HS-5 (cell line): ENCODE measurements around the gene ADGRD1.

Experiments used
- DNase-seq: peaks from one replicate; pipeline ENCODE4 v3.0.0-alpha.2; 2012; ENCODE audit warnings: low read depth

ADGRD1 gene

GRCh38 chr12:131102991-131103668 is 149.4 kb downstream of the ADGRD1 start:
- DNase-seq: no peak

GRCh38 chr12:131103669-131104462 is 150.2 kb downstream of the ADGRD1 start:
- no peak for DNase-seq

DNA sequence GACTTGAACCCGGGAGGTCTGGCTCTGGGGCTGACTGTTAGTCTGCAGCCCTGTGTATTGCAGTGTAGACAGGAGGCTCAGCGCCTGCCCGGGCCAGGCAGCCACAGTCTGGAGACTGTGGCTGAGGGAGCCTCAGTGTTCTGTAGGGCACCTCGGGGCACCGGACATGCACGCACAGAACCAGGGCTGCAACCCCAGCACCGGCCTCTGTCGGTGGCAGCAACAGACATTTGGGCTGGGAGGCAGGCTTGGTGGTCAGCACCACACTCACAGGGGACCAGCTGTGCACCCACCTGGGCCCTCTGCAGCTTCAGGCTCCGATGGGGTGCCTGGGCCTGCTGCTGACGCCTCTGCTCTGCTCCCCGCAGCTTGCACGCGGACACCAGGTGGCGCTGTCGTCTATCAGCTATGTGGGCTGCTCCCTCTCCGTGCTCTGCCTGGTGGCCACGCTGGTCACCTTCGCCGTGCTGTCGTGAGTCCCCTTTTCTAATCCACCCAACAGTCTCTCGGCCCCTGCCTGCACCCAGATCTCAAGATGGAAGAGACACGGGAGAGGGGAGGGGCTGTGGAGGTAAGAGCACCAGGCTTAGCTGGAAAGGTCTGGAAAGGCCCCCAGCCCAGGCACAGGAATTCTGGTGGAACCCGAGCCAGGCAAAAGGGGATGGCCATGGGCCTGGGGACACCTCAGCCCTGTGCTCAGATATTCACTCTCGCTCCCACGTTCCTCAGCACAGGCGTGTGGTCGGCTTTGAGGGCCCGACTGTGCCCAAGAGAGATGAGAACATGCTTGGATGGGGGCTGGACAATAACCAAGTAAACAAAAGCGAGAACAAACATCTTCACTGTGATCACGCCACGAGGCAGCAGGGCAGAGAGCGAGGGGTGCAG is 151.0 kb downstream of the ADGRD1 start:
- DNase-seq: no peak

DNA sequence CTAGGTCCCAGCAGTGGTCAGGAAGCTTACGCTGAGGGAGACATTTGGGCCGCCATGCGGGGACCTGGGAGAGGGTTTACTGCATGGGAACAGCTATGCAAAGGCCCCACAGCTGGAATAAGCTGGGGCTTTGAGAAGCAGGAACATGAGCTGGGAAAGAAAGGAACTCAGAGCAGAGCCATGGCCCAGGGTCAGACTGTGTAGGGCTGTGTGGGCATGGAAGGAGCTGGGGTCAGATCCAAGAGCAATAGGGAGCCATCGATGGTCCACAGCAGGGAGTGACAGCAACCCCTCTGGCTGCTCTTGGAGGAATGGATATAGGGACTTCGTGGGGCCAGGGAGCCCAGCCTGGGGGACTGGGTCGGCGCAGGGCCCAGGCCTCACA is 151.6 kb downstream of the ADGRD1 start:
- DNase-seq: no peak

- no peak for DNase-seq
These were observed 152.1 kb downstream of the ADGRD1 start for GRCh38 chr12:131105736-131106348.

DNA sequence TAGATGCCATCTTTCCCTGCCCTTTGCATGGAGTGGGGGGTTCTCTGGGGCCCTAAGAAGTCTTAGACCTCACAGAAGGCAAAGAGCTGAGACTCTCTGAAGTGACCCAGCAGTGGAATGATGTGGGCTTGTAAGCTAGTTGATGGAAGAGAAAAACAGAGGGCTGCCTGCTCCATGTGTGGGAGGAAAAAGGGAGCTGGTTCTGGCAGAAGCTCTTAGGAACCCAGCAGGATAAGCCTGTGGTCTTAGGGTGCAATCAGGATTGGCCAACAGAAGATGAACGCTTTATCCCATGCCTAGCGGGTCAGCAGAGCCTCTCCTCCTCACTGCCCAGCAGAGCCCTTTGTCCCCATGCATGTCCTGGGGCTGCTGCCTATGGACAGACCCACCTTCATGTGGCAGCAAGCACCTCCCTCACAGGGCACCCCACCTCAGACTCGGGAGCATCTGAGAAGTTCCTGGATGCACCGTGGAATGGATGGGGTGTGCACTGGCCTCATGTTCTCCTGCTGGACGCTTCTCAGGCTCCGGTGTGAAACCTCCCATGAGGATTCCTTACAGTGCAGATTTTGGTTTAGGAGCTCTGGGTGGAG is 152.7 kb downstream of the ADGRD1 start:
- no peak for DNase-seq

GRCh38 chr12:131108177-131108955 is 154.7 kb downstream of the ADGRD1 start:
- no peak for DNase-seq

GRCh38 chr12:131111446-131111845 is 157.7 kb downstream of the ADGRD1 start:
- no peak for DNase-seq

- DNase-seq: no peak
These were observed 158.3 kb downstream of the ADGRD1 start for GRCh38 chr12:131112021-131112420.

- no peak for DNase-seq
These were observed 159.1 kb downstream of the ADGRD1 start for GRCh38 chr12:131112700-131113290.

- no peak for DNase-seq
These were observed 160.0 kb downstream of the ADGRD1 start for GRCh38 chr12:131113568-131114270.

GRCh38 chr12:131114271-131114670 is 160.6 kb downstream of the ADGRD1 start:
- DNase-seq: no peak

- DNase-seq: no peak
These were observed 161.4 kb downstream of the ADGRD1 start for GRCh38 chr12:131114942-131115584.

DNA sequence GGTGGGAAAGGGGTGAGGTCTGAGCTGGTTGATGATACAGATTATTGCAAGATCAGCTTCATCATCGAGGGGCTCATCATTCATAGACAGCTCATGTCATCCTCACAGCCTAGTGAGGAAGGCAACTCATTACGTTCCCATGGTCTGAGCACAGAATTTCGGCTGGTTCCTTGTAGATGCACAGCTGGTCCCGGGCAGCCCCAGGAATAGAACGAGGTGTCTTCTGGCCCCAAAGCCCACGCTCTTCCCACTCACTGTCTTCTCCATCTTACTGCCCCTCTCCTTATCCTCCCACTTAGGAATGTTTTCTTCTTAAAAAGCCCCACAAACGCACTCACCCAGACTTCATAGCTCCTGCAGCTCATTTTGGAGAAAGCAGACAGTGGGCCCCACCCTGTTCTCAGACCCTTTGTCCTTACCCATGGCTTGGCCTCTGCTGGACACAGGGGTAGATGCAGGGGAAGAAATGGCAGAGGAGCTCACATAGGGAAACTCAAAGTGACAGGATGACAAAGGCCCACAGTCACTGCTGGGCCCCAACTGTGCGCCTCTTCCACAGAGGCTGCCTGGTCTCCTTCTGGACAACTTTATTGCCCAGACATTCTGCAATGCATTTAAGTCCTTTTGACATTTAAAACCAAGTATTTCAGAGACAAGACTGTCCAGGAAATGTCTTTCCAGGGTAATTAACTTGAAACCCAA is 162.2 kb downstream of the ADGRD1 start:
- no peak for DNase-seq

DNA sequence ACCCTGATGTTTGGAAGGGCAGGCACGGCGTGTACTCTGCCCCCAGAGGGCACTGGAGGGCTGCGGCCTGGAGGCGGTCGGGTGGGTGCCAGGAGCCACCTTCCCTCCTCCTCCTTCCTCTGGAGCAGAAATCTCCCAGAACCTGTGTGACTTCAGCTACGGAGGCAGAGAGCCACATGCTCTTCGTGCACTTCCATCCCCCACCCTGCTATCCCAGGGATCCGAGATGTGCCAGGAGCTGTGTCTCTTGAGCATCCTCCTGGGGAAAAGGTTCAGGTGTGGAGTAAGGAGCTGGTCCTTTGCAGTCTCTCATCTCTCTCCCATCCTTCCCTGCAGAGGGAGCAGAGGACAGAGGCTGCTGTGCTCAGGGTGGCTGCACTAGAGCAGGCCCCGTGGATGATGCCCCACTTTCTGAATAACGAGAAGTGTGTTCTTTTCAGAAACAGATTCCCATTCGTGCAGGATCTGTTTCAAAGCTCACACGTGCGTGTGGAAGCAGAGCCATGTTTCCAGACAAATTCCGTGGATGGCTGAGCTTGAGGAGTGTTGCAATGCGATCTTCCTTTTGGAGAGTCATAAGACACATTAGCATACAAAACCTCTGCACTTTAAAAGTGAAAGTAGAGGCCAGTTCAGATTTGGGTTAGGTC is 162.9 kb downstream of the ADGRD1 start:
- no peak for DNase-seq

GRCh38 chr12:131117438-131118245 is 163.9 kb downstream of the ADGRD1 start:
- DNase-seq: no peak

DNA sequence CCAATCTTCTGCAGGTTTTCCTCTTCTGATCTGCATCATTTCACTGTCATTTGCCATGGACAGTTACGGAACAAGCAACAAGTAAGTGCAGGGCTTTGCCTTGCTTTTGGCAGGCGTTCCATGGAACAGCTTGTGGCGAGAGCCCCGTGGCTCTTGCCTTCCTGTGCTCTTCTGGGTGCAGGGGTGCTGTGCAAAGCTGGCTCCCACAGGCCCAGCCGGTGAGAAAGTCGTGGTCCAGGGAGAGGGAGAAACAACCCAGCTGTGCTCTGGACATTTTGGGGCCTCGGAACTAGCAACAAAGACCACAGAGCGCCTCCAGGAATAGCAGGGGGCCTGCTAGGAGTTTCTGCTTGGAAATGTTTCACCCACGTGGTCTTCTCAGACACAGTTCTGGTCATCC is 164.7 kb downstream of the ADGRD1 start:
- DNase-seq: no peak
